SK-N-SH treated with all-trans-retinoic acid at 6 μM for 48 hours (cell line): Measurements from ENCODE around the gene KCNK3.

ENCODE experiments used
- ATAC-seq: fragments of 200-7000 bp; cut with Tn5 transposase; 3 replicates; pipeline ENCODE4 v1.9.1; 2020; ENCODE audit warnings: mild to moderate bottlenecking, moderate library complexity
- ARNTL ChIP-seq: fragments of 450-650 bp; formaldehyde crosslinking; IDR thresholded peaks from 2 replicates; pipeline ENCODE4 v1.5.0; 2020; ENCODE audit warnings: low read depth, mild to moderate bottlenecking, moderate library complexity, borderline replicate concordance
- BACH2 ChIP-seq: fragments of 250-450 bp; sonication (Bioruptor Pico); IDR thresholded peaks from 2 replicates; pipeline ENCODE4 v1.9.0; 2021; ENCODE audit warnings: mild to moderate bottlenecking, borderline replicate concordance
- CREB5 ChIP-seq: fragments of 250-450 bp; sonication (Bioruptor Pico); IDR thresholded peaks from 2 replicates; pipeline ENCODE4 v1.5.1; 2020; ENCODE audit warnings: low read depth, mild to moderate bottlenecking, moderate library complexity
- CSDC2 ChIP-seq: fragments of 250-450 bp; sonication (Bioruptor Pico); IDR thresholded peaks from 2 replicates; pipeline ENCODE4 v1.5.0; 2020; ENCODE audit warnings: mild to moderate bottlenecking, moderate library complexity
- CSRNP3 ChIP-seq: fragments of 250-450 bp; sonication (Bioruptor Pico); IDR thresholded peaks from 2 replicates; pipeline ENCODE4 v1.5.1; 2021; ENCODE audit warnings: mild to moderate bottlenecking, moderate library complexity
- ESRRG ChIP-seq: fragments of 250-450 bp; sonication (Bioruptor Pico); IDR thresholded peaks from 2 replicates; pipeline ENCODE4 v1.6.1; 2021; ENCODE audit warnings: mild to moderate bottlenecking
- GLIS3 ChIP-seq: fragments of 250-450 bp; sonication (Bioruptor Pico); IDR thresholded peaks from 2 replicates; pipeline ENCODE4 v1.5.0; 2020; ENCODE audit warnings: mild to moderate bottlenecking, moderate library complexity
- ISL1 ChIP-seq: fragments of 250-450 bp; sonication (Bioruptor Pico); IDR thresholded peaks from 2 replicates; pipeline ENCODE4 v2.1.2; 2022; ENCODE audit warnings: mild to moderate bottlenecking, moderate library complexity
- OSR1 ChIP-seq: fragments of 250-450 bp; sonication (Bioruptor Pico); IDR thresholded peaks from 2 replicates; pipeline ENCODE4 v1.8.0; 2022; ENCODE audit warnings: moderate library complexity, mild to moderate bottlenecking, inconsistent platforms
- PATZ1 ChIP-seq: fragments of 250-450 bp; sonication (Bioruptor Pico); IDR thresholded peaks from 2 replicates; pipeline ENCODE4 v1.8.0; 2020; ENCODE audit warnings: mild to moderate bottlenecking, moderate library complexity, borderline replicate concordance
- PPARA ChIP-seq: fragments of 250-450 bp; sonication (Bioruptor Pico); IDR thresholded peaks from 2 replicates; pipeline ENCODE4 v1.5.0; 2020; ENCODE audit warnings: mild to moderate bottlenecking, borderline replicate concordance
- RARB ChIP-seq: fragments of 250-450 bp; sonication (Bioruptor Pico); IDR thresholded peaks from 2 replicates; pipeline ENCODE4 v1.8.0; 2021; ENCODE audit warnings: mild to moderate bottlenecking, moderate library complexity
- SNAI2 ChIP-seq: fragments of 250-450 bp; sonication (Bioruptor Pico); IDR thresholded peaks from 2 replicates; pipeline ENCODE4 v1.5.0; 2020; ENCODE audit warnings: mild to moderate bottlenecking, moderate library complexity
- TCF4 ChIP-seq: fragments of 250-450 bp; sonication (Bioruptor Pico); IDR thresholded peaks from 2 replicates; pipeline ENCODE4 v1.8.0; 2021; ENCODE audit warnings: mild to moderate bottlenecking, moderate library complexity, borderline replicate concordance
- TOX ChIP-seq: fragments of 250-450 bp; sonication (Bioruptor Pico); IDR thresholded peaks from 2 replicates; pipeline ENCODE4 v1.8.0; 2021; ENCODE audit warnings: mild to moderate bottlenecking, moderate library complexity, borderline replicate concordance
- TSHZ2 ChIP-seq: fragments of 250-450 bp; sonication (Bioruptor Pico); IDR thresholded peaks from 2 replicates; pipeline ENCODE4 v1.5.0; 2020; ENCODE audit warnings: mild to moderate bottlenecking, moderate library complexity
- ZC3H10 ChIP-seq: fragments of 250-450 bp; sonication (Bioruptor Pico); IDR thresholded peaks from 2 replicates; pipeline ENCODE4 v1.5.1; 2021; ENCODE audit warnings: mild to moderate bottlenecking, moderate library complexity
- ZFP3 ChIP-seq: fragments of 250-450 bp; sonication (Bioruptor Pico); IDR thresholded peaks from 2 replicates; pipeline ENCODE4 v1.5.0; 2020; ENCODE audit warnings: mild to moderate bottlenecking, moderate library complexity
- ZFP30 ChIP-seq: fragments of 450-650 bp; formaldehyde crosslinking; IDR thresholded peaks from 2 replicates; pipeline ENCODE4 v1.5.0; 2022; ENCODE audit warnings: mild to moderate bottlenecking, moderate library complexity
- ZNF565 ChIP-seq: fragments of 450-650 bp; formaldehyde crosslinking; conservative IDR thresholded peaks from 2 replicates; pipeline ENCODE4 v1.5.0; 2020; ENCODE audit warnings: low read depth, mild to moderate bottlenecking, moderate library complexity
- ZNF70 ChIP-seq: fragments of 450-650 bp; formaldehyde crosslinking; IDR thresholded peaks from 2 replicates; pipeline ENCODE4 v1.5.0; 2020; ENCODE audit warnings: mild to moderate bottlenecking, moderate library complexity

KCNK3 gene

GRCh38 chr2:26702025-26702424 is 9.5 kb downstream of the KCNK3 start:
- peak; percentile 41; the same call in 1 of the 3 replicates for ATAC-seq
- peak; percentile 93 for TF ChIP-seq TCF4 (CRISPR knock-in tag)
- TF ChIP-seq PPARA (CRISPR knock-in tag), result 0 out of 2 replicates have a peak, but pooled peaks have one; percentile 65
- peak; percentile 48; the same call in 1 of the 2 replicates for TF ChIP-seq SNAI2 (CRISPR knock-in tag)
- TF ChIP-seq GLIS3 (CRISPR knock-in tag), result no peak
- TF ChIP-seq ZNF565, result no peak
- TF ChIP-seq RARB (CRISPR knock-in tag), result no peak
- TF ChIP-seq ZFP30 (CRISPR knock-in tag), result no peak
- no peak for TF ChIP-seq CSDC2 (CRISPR knock-in tag)
- peak; percentile 92 for TF ChIP-seq TSHZ2 (CRISPR knock-in tag)
- no peak for TF ChIP-seq ZNF70 (CRISPR knock-in tag)
- TF ChIP-seq CSRNP3 (CRISPR knock-in tag), result no peak
- TF ChIP-seq, all 23 proteins: peak for 4

GRCh38 chr2:26704441-26704977 is 12.0 kb downstream of the KCNK3 start:
- no peak for TF ChIP-seq ZFP30 (CRISPR knock-in tag)
- TF ChIP-seq ZFP3 (CRISPR knock-in tag), result no peak
- TF ChIP-seq ZNF565, result no peak
- TF ChIP-seq ESRRG (CRISPR knock-in tag), result no peak
- TF ChIP-seq BACH2 (CRISPR knock-in tag), result no peak
- TF ChIP-seq PPARA (CRISPR knock-in tag), result no peak
- no peak for TF ChIP-seq CSDC2 (CRISPR knock-in tag)
- no peak for TF ChIP-seq CREB5 (CRISPR knock-in tag)
- no peak for TF ChIP-seq TCF4 (CRISPR knock-in tag)
- no peak for TF ChIP-seq ISL1 (CRISPR knock-in tag)
- TF ChIP-seq TOX (CRISPR knock-in tag), result no peak
- no peak for TF ChIP-seq SNAI2 (CRISPR knock-in tag)
- TF ChIP-seq PATZ1, result no peak
- TF ChIP-seq ARNTL (CRISPR knock-in tag), result no peak
- no peak for TF ChIP-seq CSRNP3 (CRISPR knock-in tag)
- TF ChIP-seq RARB (CRISPR knock-in tag), result no peak
- no peak for TF ChIP-seq ZNF70 (CRISPR knock-in tag)
- no peak for TF ChIP-seq TSHZ2 (CRISPR knock-in tag)
- no peak for TF ChIP-seq OSR1 (CRISPR knock-in tag)
- no peak for TF ChIP-seq ZC3H10
- peak; percentile 15; the same call in 2 of the 3 replicates for ATAC-seq
